Loucy (cell line): ENCODE results near the gene COX10.
"Not testable (repeated sequence)": the region's sequence is repeated elsewhere in the genome, so short reads cannot be mapped to it uniquely, and the experiment has no call there.

Experiments
- H2AFZ ChIP-seq: fragments of 200-600 bp; sonication (generic); 2 replicates; pipeline ENCODE4 v1.6.0; 2016; ENCODE audit warnings: antibody characterized with exemption, mild to moderate bottlenecking, low read length, moderate library complexity
- H3F3A ChIP-seq: fragments of 200-600 bp; 2 replicates; pipeline ENCODE4 v1.6.0; 2016; ENCODE audit warnings: antibody characterized with exemption, low read depth, mild to moderate bottlenecking
- H3K27me3 ChIP-seq: fragments of 200-600 bp; sonication (generic); 2 replicates; pipeline ENCODE4 v1.6.1; 2014; ENCODE audit warnings: low read length, mild to moderate bottlenecking; ENCODE audit not compliant: insufficient read depth, poor library complexity, severe bottlenecking
- H3K36me3 ChIP-seq: fragments of 200-600 bp; sonication (generic); 2 replicates; pipeline ENCODE4 v1.6.1; 2016; ENCODE audit warnings: low read length; ENCODE audit not compliant: insufficient read depth
- H3K4me1 ChIP-seq: fragments of 200-600 bp; sonication (generic); 2 replicates; pipeline ENCODE4 v1.5.1; 2014; ENCODE audit warnings: low read length, mild to moderate bottlenecking; ENCODE audit not compliant: insufficient read depth, poor library complexity, severe bottlenecking
- H3K4me2 ChIP-seq: fragments of 200-600 bp; sonication (generic); 2 replicates; pipeline ENCODE4 v1.6.0; 2014; ENCODE audit warnings: antibody characterized with exemption, low read length, low read depth, mild to moderate bottlenecking; ENCODE audit not compliant: poor library complexity, severe bottlenecking
- H3K4me3 ChIP-seq: fragments of 200-600 bp; sonication (generic); 2 replicates; pipeline ENCODE4 v1.5.1; 2014; ENCODE audit warnings: low read length, mild to moderate bottlenecking, mixed read lengths; ENCODE audit not compliant: poor library complexity, severe bottlenecking
- H3K79me2 ChIP-seq: fragments of 200-600 bp; sonication (generic); 2 replicates; pipeline ENCODE4 v1.6.1; 2014; ENCODE audit warnings: low read length; ENCODE audit not compliant: insufficient read depth
- H3K9ac ChIP-seq: fragments of 200-600 bp; sonication (generic); 2 replicates; pipeline ENCODE4 v1.6.0; 2014; ENCODE audit warnings: mild to moderate bottlenecking, low read depth, low read length, moderate library complexity; ENCODE audit not compliant: poor library complexity, severe bottlenecking
- H3K9me2 ChIP-seq: fragments of 200-600 bp; sonication (generic); replicated peaks from 2 replicates; pipeline ENCODE4 v1.6.1; 2016; ENCODE audit warnings: low read depth, low read length, mixed read lengths
- H3K9me3 ChIP-seq: fragments of 200-600 bp; sonication (generic); 2 replicates; pipeline ENCODE4 v1.6.1; 2014; ENCODE audit warnings: mild to moderate bottlenecking, antibody characterized with exemption, low read length, low read depth; ENCODE audit not compliant: insufficient read depth
- H4K20me1 ChIP-seq: fragments of 200-600 bp; sonication (generic); 2 replicates; pipeline ENCODE4 v1.6.0; 2014; ENCODE audit warnings: antibody characterized with exemption, low read length, mild to moderate bottlenecking; ENCODE audit not compliant: insufficient read depth, poor library complexity, severe bottlenecking
- CTCF ChIP-seq: fragments of 200-600 bp; sonication (generic); conservative IDR thresholded peaks from 2 replicates; pipeline ENCODE4 v1.5.1; 2014; ENCODE audit warnings: mild to moderate bottlenecking, antibody characterized with exemption, low read length
- EZH2phosphoT487 ChIP-seq: fragments of 200-600 bp; IDR thresholded peaks from 2 replicates; pipeline ENCODE4 v1.6.1; 2018; ENCODE audit warnings: antibody characterized with exemption, mild to moderate bottlenecking, moderate library complexity, borderline replicate concordance

The COX10 gene

GRCh38 chr17:14190774-14191173 lies 121.5 kb downstream of the COX10 start:
- H3K27me3 ChIP-seq: peaks cover 36% of the 10 kb centered on the region
- H2AFZ ChIP-seq: not testable (repeated sequence)

GRCh38 chr17:14191469-14191868 lies 122.2 kb downstream of the COX10 start:
- not testable (repeated sequence) for H3K36me3 ChIP-seq

More at GRCh38 chr17:14190774-14191173, 121.5 kb downstream of the COX10 start:
- H3F3A ChIP-seq, H3K9me3 ChIP-seq, H3K4me2 ChIP-seq, H3K4me3 ChIP-seq, H3K79me2 ChIP-seq, H3K9me2 ChIP-seq, H3K9ac ChIP-seq, H3K36me3 ChIP-seq, H3K4me1 ChIP-seq: not testable (repeated sequence)
- peaks cover 19% of the 10 kb centered on the region for H4K20me1 ChIP-seq

GRCh38 chr17:14192039-14192438 lies 122.7 kb downstream of the COX10 start:
- not testable (repeated sequence) for H3K36me3 ChIP-seq, H3F3A ChIP-seq, H2AFZ ChIP-seq, H3K4me2 ChIP-seq, H3K9me3 ChIP-seq, H3K4me1 ChIP-seq, H3K9ac ChIP-seq, H3K79me2 ChIP-seq, H3K9me2 ChIP-seq, H3K4me3 ChIP-seq
- H3K27me3 ChIP-seq: peaks cover 30% of the 10 kb centered on the region
- peaks cover 30% of the 10 kb centered on the region for H4K20me1 ChIP-seq

More at GRCh38 chr17:14191469-14191868, 122.2 kb downstream of the COX10 start:
- not testable (repeated sequence) for H3K9me3 ChIP-seq, H3K4me2 ChIP-seq, H3K79me2 ChIP-seq, H3K4me1 ChIP-seq, H3F3A ChIP-seq, H3K9ac ChIP-seq, H2AFZ ChIP-seq, H3K9me2 ChIP-seq, H3K4me3 ChIP-seq
- Histone ChIP-seq H4K20me1 (peaks cover 25% of the 10 kb centered on the region), H3K27me3 (peaks cover 33% of the 10 kb centered on the region)

- H3K4me3 ChIP-seq, H3K9me3 ChIP-seq, H2AFZ ChIP-seq, H3K9me2 ChIP-seq, H3K79me2 ChIP-seq, H3K9ac ChIP-seq, H3K36me3 ChIP-seq, H3F3A ChIP-seq, H3K4me2 ChIP-seq, H3K4me1 ChIP-seq: not testable (repeated sequence)
- Histone ChIP-seq H4K20me1 (peaks cover 36% of the 10 kb centered on the region), H3K27me3 (peaks cover 36% of the 10 kb centered on the region)
Observed at GRCh38 chr17:14192636-14193344, 123.5 kb downstream of the COX10 start.

- Histone ChIP-seq H3K27me3 (peaks cover 35% of the 10 kb centered on the region), H3K4me2 (no peak overlapping the region), H3K9me2 (no peaks in the 10 kb centered on the region), H2AFZ (no peak overlapping the region), H3K9ac (no peak overlapping the region), H3K36me3 (no peaks in the 10 kb centered on the region), H3K4me1 (no peaks in the 10 kb centered on the region), H4K20me1 (peaks cover 51% of the 10 kb centered on the region), H3F3A (no peaks in the 10 kb centered on the region), H3K79me2 (no peaks in the 10 kb centered on the region), H3K9me3 (no peaks in the 10 kb centered on the region), H3K4me3 (no peak overlapping the region)
- TF ChIP-seq CTCF (peak; percentile 54), EZH2phosphoT487 (no peak)
Observed at GRCh38 chr17:14196377-14196997, 127.2 kb downstream of the COX10 start.
